ENCODE results near the gene COQ9. TPM values are rescaled to one million over a fixed set of nuclear protein-coding genes. Genes with fewer than 3 reads are reported as not detected.

Gene COQ9
- total RNA-seq, 1 donor from 2014 or later = 37.8 TPM

GRCh38 chr16:57422026-57422944, 25.0 kb upstream of the COQ9 start:
- no peak overlapping the region for H3K4me3 Mint-ChIP-seq (ENCODE audit: unreplicated experiment)
- peak overlapping the region; percentile 84 for H3K27ac Mint-ChIP-seq (ENCODE audit: unreplicated experiment)
- no peaks in the 10 kb centered on the region for H3K9me3 Mint-ChIP-seq (ENCODE audit: unreplicated experiment)
- TF ChIP-seq CTCF (IDR thresholded peaks at IDR 0.05) = peak; percentile 81
- H3K27me3 Mint-ChIP-seq (ENCODE audit: unreplicated experiment) = no peaks in the 10 kb centered on the region
- peaks cover 25% of the 10 kb centered on the region for H3K4me1 Mint-ChIP-seq (ENCODE audit: unreplicated experiment)
- no peaks in the 10 kb centered on the region for H3K36me3 Mint-ChIP-seq (ENCODE audit: unreplicated experiment)
- DNase-seq (ENCODE audit: extremely low spot score, unreplicated experiment) = no peak

GRCh38 chr16:57423152-57423551, 24.1 kb upstream of the COQ9 start:
- Mint-ChIP-seq H3K27ac (ENCODE audit: unreplicated experiment) (no peak overlapping the region), H3K4me3 (ENCODE audit: unreplicated experiment) (no peak overlapping the region), H3K27me3 (ENCODE audit: unreplicated experiment) (no peaks in the 10 kb centered on the region), H3K36me3 (ENCODE audit: unreplicated experiment) (peaks cover 6% of the 10 kb centered on the region), H3K9me3 (ENCODE audit: unreplicated experiment) (no peaks in the 10 kb centered on the region), H3K4me1 (ENCODE audit: unreplicated experiment) (peaks cover 21% of the 10 kb centered on the region)
- TF ChIP-seq CTCF (IDR thresholded peaks at IDR 0.05) = no peak
- no peak for DNase-seq (ENCODE audit: extremely low spot score, unreplicated experiment)

- TF ChIP-seq CTCF (IDR thresholded peaks at IDR 0.05) = no peak
- Mint-ChIP-seq H3K27me3 (ENCODE audit: unreplicated experiment) (no peaks in the 10 kb centered on the region), H3K4me1 (ENCODE audit: unreplicated experiment) (peaks cover 10% of the 10 kb centered on the region), H3K27ac (ENCODE audit: unreplicated experiment) (no peak overlapping the region), H3K4me3 (ENCODE audit: unreplicated experiment) (no peak overlapping the region), H3K9me3 (ENCODE audit: unreplicated experiment) (no peaks in the 10 kb centered on the region), H3K36me3 (ENCODE audit: unreplicated experiment) (peaks cover 14% of the 10 kb centered on the region)
- DNase-seq (ENCODE audit: extremely low spot score, unreplicated experiment) = no peak
Observed at GRCh38 chr16:57424583-57424982, 22.7 kb upstream of the COQ9 start.

GRCh38 chr16:57426356-57426755, 20.9 kb upstream of the COQ9 start:
- Mint-ChIP-seq H3K9me3 (ENCODE audit: unreplicated experiment) (no peaks in the 10 kb centered on the region), H3K27me3 (ENCODE audit: unreplicated experiment) (no peaks in the 10 kb centered on the region), H3K27ac (ENCODE audit: unreplicated experiment) (no peak overlapping the region), H3K4me1 (ENCODE audit: unreplicated experiment) (peaks cover 8% of the 10 kb centered on the region), H3K36me3 (ENCODE audit: unreplicated experiment) (peaks cover 31% of the 10 kb centered on the region), H3K4me3 (ENCODE audit: unreplicated experiment) (no peak overlapping the region)
- no peak for DNase-seq (ENCODE audit: extremely low spot score, unreplicated experiment)
- TF ChIP-seq CTCF (IDR thresholded peaks at IDR 0.05) = no peak

- Mint-ChIP-seq H3K4me3 (ENCODE audit: unreplicated experiment) (no peak overlapping the region), H3K27me3 (ENCODE audit: unreplicated experiment) (no peaks in the 10 kb centered on the region), H3K4me1 (ENCODE audit: unreplicated experiment) (peaks cover 5% of the 10 kb centered on the region), H3K9me3 (ENCODE audit: unreplicated experiment) (no peaks in the 10 kb centered on the region), H3K27ac (ENCODE audit: unreplicated experiment) (no peak overlapping the region), H3K36me3 (ENCODE audit: unreplicated experiment) (peaks cover 34% of the 10 kb centered on the region)
- no peak for TF ChIP-seq CTCF (IDR thresholded peaks at IDR 0.05)
- DNase-seq (ENCODE audit: extremely low spot score, unreplicated experiment) = no peak
Observed at GRCh38 chr16:57427307-57427706, 20.0 kb upstream of the COQ9 start.
